ENCODE results near the gene TTC39A.

The TTC39A gene

DNA sequence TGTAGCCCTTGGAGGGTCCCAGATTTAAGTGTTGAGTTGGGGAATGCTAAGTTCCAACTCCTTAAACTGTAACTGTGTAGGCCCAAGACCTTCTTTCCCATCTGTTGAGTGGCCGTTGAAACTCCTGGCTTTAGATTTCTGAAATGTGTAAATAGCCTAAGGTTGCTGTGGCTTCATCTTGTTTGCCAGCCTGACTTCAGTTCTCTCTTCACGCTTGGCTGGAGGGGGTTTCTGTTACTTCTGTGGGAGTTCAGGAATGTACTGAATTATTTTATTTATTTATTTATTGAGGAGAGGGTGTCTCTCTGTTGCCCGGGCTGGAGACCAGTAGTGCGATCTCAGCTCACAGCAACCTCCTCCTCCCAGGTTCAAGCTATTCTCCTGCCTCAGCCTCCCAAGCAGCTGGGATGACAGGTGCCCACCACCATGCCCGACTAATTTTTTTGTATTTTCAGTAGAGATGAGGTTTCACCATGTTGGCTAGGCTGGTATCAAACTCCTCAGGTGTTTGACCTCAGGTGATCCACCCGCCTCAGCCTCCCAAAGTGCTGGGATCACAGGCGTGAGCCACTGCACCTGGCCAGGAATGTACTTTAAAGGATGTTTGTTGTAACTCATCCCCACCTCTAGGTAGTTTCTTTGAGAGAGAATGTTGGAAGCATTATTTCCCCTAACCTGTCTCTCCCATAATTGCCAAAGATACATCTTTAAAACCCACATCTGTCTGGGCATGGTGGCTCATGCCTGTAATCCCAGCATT is 5.9 kb downstream of the TTC39A start:
- H3K4me3 ChIP-seq (replicated peaks in 1 of 2; ENCODE audit: low read depth in 2 of 2, low read length in 2 of 2), result no peak overlapping the region
- TF ChIP-seq, protein P1, sequence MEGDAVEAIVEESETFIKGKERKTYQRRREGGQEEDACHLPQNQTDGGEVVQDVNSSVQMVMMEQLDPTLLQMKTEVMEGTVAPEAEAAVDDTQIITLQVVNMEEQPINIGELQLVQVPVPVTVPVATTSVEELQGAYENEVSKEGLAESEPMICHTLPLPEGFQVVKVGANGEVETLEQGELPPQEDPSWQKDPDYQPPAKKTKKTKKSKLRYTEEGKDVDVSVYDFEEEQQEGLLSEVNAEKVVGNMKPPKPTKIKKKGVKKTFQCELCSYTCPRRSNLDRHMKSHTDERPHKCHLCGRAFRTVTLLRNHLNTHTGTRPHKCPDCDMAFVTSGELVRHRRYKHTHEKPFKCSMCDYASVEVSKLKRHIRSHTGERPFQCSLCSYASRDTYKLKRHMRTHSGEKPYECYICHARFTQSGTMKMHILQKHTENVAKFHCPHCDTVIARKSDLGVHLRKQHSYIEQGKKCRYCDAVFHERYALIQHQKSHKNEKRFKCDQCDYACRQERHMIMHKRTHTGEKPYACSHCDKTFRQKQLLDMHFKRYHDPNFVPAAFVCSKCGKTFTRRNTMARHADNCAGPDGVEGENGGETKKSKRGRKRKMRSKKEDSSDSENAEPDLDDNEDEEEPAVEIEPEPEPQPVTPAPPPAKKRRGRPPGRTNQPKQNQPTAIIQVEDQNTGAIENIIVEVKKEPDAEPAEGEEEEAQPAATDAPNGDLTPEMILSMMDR (IDR thresholded peaks at IDR 0.05; ENCODE audit: low read depth, low read length), result no peak
- DNase-seq (ENCODE audit: low read depth in 2 of 2), result no peak

DNA sequence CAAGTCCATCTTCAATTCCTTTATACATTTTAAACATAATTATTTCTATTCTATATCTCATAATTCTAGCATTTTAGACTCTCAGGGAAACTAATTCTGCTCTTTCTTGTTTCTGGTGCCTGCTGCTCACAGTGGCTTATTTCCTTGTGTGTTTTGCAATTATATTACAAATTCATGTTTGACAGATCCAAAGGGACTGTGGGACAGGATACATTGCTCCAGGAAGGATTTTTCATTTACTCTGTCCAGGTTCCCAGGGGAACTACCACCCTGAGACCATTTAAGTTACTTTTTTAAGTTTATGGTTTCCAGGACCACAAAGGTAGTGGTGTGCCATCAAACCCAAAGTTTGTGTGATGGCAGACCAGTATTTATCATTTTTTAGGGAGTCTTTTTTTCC is 6.6 kb downstream of the TTC39A start:
- no peak for DNase-seq (ENCODE audit: low read depth in 2 of 2)
- TF ChIP-seq, protein P1 (IDR thresholded peaks at IDR 0.05; ENCODE audit: low read depth, low read length), result no peak
- H3K4me3 ChIP-seq (replicated peaks in 1 of 2; ENCODE audit: low read depth in 2 of 2, low read length in 2 of 2), result no peak overlapping the region

DNA sequence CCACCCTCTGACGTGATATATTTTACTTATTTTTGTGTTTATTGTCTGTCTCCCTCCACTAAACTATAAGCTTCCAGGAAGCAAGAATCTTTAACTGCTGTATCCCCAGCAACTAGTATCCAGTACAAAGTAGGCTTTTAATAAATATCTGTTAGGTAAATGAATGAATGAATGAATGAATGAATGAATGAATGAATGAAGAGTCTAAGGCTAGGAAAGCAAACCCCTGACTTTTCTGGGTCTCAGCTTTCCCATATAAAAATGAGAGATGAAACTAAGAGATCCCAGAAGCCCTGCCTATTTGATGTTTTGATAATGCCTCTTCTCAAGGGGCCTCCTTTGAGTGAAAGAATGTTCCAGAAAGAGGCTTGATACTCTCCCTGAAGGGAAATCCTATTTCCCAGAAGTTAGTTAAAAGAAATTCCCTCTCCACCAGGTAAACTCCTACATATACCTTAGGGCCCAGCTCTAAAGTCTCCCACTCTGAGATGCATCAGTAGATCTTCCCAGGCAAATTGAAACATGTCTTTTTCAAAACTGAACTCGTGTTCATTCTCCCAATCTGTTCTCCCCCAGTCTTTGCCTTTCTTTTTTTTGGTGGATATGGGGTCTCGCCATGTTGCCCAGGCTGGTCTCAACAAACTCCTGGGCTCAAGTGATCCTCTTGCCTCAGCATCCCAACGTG is 7.8 kb downstream of the TTC39A start:
- no peak for DNase-seq (ENCODE audit: low read depth in 2 of 2)
- H3K4me3 ChIP-seq (replicated peaks in 1 of 2; ENCODE audit: low read depth in 2 of 2, low read length in 2 of 2), result no peak overlapping the region
- TF ChIP-seq, protein P1 (IDR thresholded peaks at IDR 0.05; ENCODE audit: low read depth, low read length), result no peak

DNA sequence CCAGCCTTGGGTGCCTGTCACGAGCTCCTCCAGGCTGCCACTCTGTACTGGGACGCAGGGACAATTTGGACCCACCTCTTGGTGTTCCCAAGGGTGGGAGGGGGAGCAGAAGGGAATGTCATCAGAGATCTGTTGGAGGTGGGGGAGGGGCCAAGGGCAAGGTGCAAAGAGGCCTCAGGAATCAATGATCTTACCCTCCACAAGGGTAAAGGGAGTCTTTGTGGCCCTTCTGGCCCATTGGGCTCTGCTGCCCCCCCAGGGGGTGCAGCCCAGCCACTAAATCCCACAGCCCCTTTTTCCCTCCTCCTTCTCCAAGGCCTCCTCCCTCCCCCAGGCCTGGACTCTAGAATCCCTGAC is 8.5 kb downstream of the TTC39A start:
- TF ChIP-seq, protein P1 (IDR thresholded peaks at IDR 0.05; ENCODE audit: low read depth, low read length), result no peak

DNA sequence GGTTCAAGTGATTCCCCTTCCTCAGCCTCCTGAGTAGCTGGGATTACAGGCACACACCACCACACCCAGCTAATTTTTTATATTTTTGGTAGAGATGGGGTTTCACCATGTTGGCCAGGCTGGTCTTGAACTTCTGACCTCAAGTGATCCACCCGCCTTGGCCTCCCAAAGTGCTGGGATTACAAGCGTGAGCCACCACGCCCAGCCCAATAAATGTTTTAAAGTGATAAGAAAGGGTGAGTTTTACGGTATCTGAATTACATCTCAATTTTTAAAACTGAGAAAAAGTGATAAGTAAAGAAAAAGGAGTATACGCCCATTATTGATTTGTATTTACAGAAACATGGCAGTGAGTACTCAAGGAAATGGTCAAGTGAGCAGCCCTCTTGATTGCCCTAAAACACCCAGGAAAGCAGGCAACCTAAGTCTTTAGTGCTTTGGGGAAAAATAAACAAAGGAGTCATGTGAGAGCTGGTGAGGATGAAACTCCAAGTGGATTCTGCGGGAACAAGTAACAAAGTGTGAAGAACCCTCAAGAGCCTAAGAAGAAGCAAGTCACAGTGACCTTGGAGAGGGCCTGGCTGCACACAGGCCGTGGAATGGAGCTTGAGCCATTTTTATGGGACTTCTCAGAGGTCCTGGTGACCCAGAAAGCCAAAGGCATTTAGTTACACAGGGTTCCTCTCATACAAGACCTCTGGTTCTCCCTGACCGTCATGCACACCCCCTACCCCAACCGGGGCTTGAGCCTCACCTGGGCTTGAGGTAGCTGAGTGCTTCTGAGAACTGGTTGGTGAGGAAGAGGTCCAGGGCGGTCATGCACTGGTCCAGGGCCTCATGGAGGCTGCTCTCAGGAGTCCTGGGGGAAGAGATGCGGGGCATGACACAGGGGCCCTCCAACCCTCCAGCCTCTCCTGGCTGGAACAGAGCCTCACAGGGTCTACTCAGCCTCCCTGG is 9.1 kb downstream of the TTC39A start:
- TF ChIP-seq, protein P1 (IDR thresholded peaks at IDR 0.05; ENCODE audit: low read depth, low read length), result no peak
- no peak for DNase-seq (ENCODE audit: low read depth in 2 of 2)
- H3K4me3 ChIP-seq (replicated peaks in 1 of 2; ENCODE audit: low read depth in 2 of 2, low read length in 2 of 2), result no peak overlapping the region

More for the DNA sequence above, 8.5 kb downstream of the TTC39A start:
- no peak overlapping the region for H3K4me3 ChIP-seq (replicated peaks in 1 of 2; ENCODE audit: low read depth in 2 of 2, low read length in 2 of 2)
- DNase-seq (ENCODE audit: low read depth in 2 of 2), result no peak

DNA sequence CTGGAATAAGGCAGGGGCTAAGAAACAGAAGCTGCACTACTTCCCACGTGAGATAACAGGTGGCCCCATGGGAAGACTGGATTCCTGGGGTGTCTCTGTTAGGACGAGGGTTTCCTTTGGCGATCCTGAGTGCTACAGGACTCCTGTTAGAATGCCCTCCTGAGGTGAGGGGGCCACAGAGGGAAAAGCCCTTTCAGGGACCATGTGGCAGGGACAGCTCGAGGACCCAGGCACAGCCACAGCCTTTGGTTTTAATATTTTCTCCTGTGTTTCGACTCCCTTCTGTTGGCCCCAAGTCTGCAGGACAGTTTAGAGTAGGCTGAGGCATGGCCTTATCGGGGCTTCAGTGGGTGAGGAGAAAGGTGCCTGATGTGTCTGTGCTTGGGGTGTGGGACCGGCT is 12.6 kb downstream of the TTC39A start:
- DNase-seq (ENCODE audit: low read depth in 2 of 2), result no peak
- TF ChIP-seq, protein P1 (IDR thresholded peaks at IDR 0.05; ENCODE audit: low read depth, low read length), result no peak
- no peak overlapping the region for H3K4me3 ChIP-seq (replicated peaks in 1 of 2; ENCODE audit: low read depth in 2 of 2, low read length in 2 of 2)

Data from cardiac fibroblast (primary cell).